HG02970 (cell line): Measurements from ENCODE around the gene TRH.
"Not testable (repeated sequence)": the region's sequence is repeated elsewhere in the genome, so short reads cannot be mapped to it uniquely, and the experiment has no call there.

ENCODE experiments used
- ATAC-seq: cut with Tn5 transposase; IDR thresholded peaks from one replicate; pipeline ENCODE4 v1.9.1; 2021; ENCODE audit warnings: mild to moderate bottlenecking, moderate library complexity, moderate number of reproducible peaks; ENCODE audit not compliant: unreplicated experiment, low FRiP score

Gene TRH

GRCh38 chr3:130002666-130003598, 28.4 kb downstream of the TRH start:
- ATAC-seq = not testable (repeated sequence)

- no peak for ATAC-seq
These were observed 36.0 kb downstream of the TRH start for GRCh38 chr3:130010556-130010955.

GRCh38 chr3:130012108-130012507, 37.6 kb downstream of the TRH start:
- not testable (repeated sequence) for ATAC-seq

GRCh38 chr3:130013246-130013645, 38.7 kb downstream of the TRH start:
- not testable (repeated sequence) for ATAC-seq

- ATAC-seq = no peak
These were observed 40.0 kb downstream of the TRH start for GRCh38 chr3:130014526-130014925.

- not testable (repeated sequence) for ATAC-seq
These were observed 43.1 kb downstream of the TRH start for GRCh38 chr3:130017661-130018060.

- not testable (repeated sequence) for ATAC-seq
These were observed 51.8 kb downstream of the TRH start for GRCh38 chr3:130026146-130026829.

- ATAC-seq = not testable (repeated sequence)
These were observed 52.9 kb downstream of the TRH start for GRCh38 chr3:130027437-130027836.
